Activated naive CD8-positive, alpha-beta T cell treated with anti-CD3 and anti-CD28 coated beads for 36 hours (primary cell): ENCODE results near the gene PATL2. TPM values are rescaled to one million over a fixed set of nuclear protein-coding genes. Genes with fewer than 3 reads are reported as not detected.
"Not testable (repeated sequence)": the region's sequence is repeated elsewhere in the genome, so short reads cannot be mapped to it uniquely, and the experiment has no call there.

ENCODE experiments used
- DNase-seq: peaks from one replicate; pipeline ENCODE4 v3.0.0; 2021
- H3K27ac Mint-ChIP-seq: one replicate; pipeline ENCODE4 v1.8.0; 2022; ENCODE audit warnings: mild to moderate bottlenecking, moderate library complexity, mixed read lengths
- H3K27me3 Mint-ChIP-seq: one replicate; pipeline ENCODE4 v1.8.0; 2022; ENCODE audit warnings: mild to moderate bottlenecking, mixed read lengths
- H3K36me3 Mint-ChIP-seq: one replicate; pipeline ENCODE4 v1.8.0; 2021; ENCODE audit warnings: mild to moderate bottlenecking, mixed read lengths
- H3K4me1 Mint-ChIP-seq: one replicate; pipeline ENCODE4 v1.8.0; 2021; ENCODE audit warnings: mixed read lengths
- H3K4me3 Mint-ChIP-seq: one replicate; pipeline ENCODE4 v1.8.0; 2022; ENCODE audit warnings: mild to moderate bottlenecking, moderate library complexity, mixed read lengths
- H3K9me3 Mint-ChIP-seq: one replicate; pipeline ENCODE4 v1.8.0; 2022; ENCODE audit warnings: mixed read lengths
- total RNA-seq, 2 experiments: library from RNA; stranded (reverse); gene quantifications; one replicate each; pipeline ENCODE4 v1.2.3, GENCODE V29; 2021

The PATL2 gene
- total RNA-seq, 2 experiments from 2014 or later = 7.0 to 8.6 TPM

DNA sequence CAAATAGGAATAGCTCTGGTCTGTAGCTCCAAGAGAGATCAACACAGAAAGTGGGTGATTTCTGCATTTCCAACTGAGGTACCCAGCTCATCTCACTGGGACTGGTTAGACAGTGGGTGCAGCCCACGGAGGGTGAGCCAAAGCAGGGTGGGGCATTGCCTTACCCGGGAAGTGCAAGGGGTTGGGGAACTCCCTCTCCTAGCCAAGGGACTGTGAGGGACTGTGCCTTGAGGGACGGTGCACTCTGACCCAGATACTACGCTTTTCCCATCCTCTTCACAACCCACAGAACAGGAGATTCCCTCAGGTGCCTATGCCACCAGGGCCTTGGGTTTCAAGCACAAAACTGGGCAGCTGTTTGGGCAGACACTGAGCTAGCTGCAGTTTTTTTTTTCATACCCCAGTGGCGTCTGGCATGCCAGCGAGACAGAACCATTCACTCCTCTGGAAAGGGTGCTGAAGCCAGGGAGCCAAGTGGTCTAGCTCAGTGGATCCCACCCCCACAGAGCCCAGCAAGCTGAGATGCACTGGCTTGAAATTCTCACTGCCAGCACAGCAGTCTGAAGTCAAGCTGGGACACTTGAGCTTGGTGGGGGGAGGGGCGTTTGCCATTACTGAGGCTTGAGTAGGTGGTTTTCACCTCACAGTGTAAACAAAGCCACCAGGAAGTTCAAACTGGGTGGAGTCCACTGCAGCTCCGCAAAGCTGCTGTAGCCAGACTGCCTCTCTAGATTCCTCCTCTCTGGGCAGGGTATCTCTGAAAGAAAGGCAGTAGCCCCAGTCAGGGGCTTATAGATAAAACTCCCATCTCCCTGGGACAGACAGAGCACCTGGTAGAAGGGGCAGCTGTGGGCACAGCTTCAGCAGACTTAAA is 28.1 kb downstream of the PATL2 start:
- not testable (repeated sequence) for H3K27me3 Mint-ChIP-seq
- H3K9me3 Mint-ChIP-seq = peaks cover 29% of the 10 kb centered on the region
- peaks cover 74% of the 10 kb centered on the region for H3K4me1 Mint-ChIP-seq
- H3K27ac Mint-ChIP-seq = peak overlapping the region; percentile 84
- peak overlapping the region; percentile 46 for H3K4me3 Mint-ChIP-seq
- H3K36me3 Mint-ChIP-seq = peaks cover 40% of the 10 kb centered on the region
- peak; percentile 71 for DNase-seq

DNA sequence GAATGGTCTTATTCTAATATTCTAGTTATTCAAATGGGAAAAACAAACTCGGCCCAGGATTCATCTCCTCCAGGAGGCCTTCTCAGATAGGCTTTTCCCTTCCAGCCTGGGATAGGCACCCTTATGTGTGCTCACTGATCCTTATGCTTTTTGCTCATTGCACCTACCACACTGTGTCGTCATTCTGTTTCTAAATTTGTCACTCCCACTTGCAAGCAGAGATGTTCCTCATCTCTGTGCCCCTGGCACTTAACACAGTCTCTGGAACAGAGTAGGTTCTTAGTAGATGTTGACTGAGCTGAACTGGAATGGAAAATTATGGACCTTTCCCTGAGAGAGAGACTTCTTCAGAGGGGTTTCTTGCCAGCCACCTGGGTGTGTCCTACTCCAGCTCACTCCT is 28.9 kb downstream of the PATL2 start:
- peak overlapping the region; percentile 84 for H3K27ac Mint-ChIP-seq
- H3K27me3 Mint-ChIP-seq = no peaks in the 10 kb centered on the region
- no peak overlapping the region for H3K4me3 Mint-ChIP-seq
- H3K36me3 Mint-ChIP-seq = peaks cover 33% of the 10 kb centered on the region
- H3K9me3 Mint-ChIP-seq = peaks cover 22% of the 10 kb centered on the region
- no peak for DNase-seq
- H3K4me1 Mint-ChIP-seq = peaks cover 74% of the 10 kb centered on the region

- peaks cover 3% of the 10 kb centered on the region for H3K9me3 Mint-ChIP-seq
- H3K4me1 Mint-ChIP-seq = peaks cover 71% of the 10 kb centered on the region
- peak; percentile 36 for DNase-seq
- peak overlapping the region; percentile 77 for H3K27ac Mint-ChIP-seq
- H3K4me3 Mint-ChIP-seq = peak overlapping the region; percentile 57
- peaks cover 11% of the 10 kb centered on the region for H3K36me3 Mint-ChIP-seq
- no peaks in the 10 kb centered on the region for H3K27me3 Mint-ChIP-seq
These were observed 34.4 kb downstream of the PATL2 start for GRCh38 chr15:44676676-44677075.

GRCh38 chr15:44675911-44676310 is 35.2 kb downstream of the PATL2 start:
- Mint-ChIP-seq H3K4me3 (peak overlapping the region; percentile 57), H3K27ac (peak overlapping the region; percentile 77), H3K27me3 (no peaks in the 10 kb centered on the region), H3K36me3 (peaks cover 11% of the 10 kb centered on the region), H3K9me3 (peaks cover 3% of the 10 kb centered on the region), H3K4me1 (peaks cover 73% of the 10 kb centered on the region)
- DNase-seq = no peak

DNA sequence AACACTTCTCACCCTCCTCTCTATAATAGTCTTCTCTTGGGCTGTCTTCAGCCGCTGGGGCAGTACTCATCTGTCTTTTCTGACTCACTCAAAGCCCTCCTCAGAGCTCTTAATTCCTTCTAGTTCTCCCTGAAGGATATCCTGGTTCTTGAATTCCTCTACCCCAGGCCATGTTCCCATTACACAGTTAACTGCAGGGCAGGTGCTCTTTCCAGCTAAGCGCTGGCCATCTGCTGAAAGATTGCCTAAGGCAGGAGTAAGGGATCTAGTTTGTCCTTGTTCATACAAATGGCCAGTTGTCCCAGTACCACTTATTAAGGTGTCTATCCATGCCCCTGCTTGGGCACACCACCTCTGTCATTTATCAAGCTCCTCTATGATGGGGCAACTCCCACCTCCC is 37.5 kb downstream of the PATL2 start:
- Mint-ChIP-seq H3K36me3 (peaks cover 8% of the 10 kb centered on the region), H3K27me3 (no peaks in the 10 kb centered on the region), H3K9me3 (no peaks in the 10 kb centered on the region), H3K4me3 (no peak overlapping the region), H3K4me1 (peaks cover 77% of the 10 kb centered on the region), H3K27ac (peak overlapping the region; percentile 44)
- DNase-seq = no peak

GRCh38 chr15:44670087-44670950 is 40.8 kb downstream of the PATL2 start:
- no peaks in the 10 kb centered on the region for H3K9me3 Mint-ChIP-seq
- H3K36me3 Mint-ChIP-seq = peaks cover 8% of the 10 kb centered on the region
- H3K4me3 Mint-ChIP-seq = no peak overlapping the region
- peaks cover 76% of the 10 kb centered on the region for H3K4me1 Mint-ChIP-seq
- no peak for DNase-seq
- peak overlapping the region; percentile 39 for H3K27ac Mint-ChIP-seq
- no peaks in the 10 kb centered on the region for H3K27me3 Mint-ChIP-seq

GRCh38 chr15:44668921-44669320 is 42.2 kb downstream of the PATL2 start:
- DNase-seq = no peak
- no peak overlapping the region for H3K4me3 Mint-ChIP-seq
- peak overlapping the region; percentile 66 for H3K27ac Mint-ChIP-seq

GRCh38 chr15:44667039-44667360 is 44.1 kb downstream of the PATL2 start:
- H3K27ac Mint-ChIP-seq = peak overlapping the region; percentile 91
- no peaks in the 10 kb centered on the region for H3K27me3 Mint-ChIP-seq
- H3K4me1 Mint-ChIP-seq = peaks cover 74% of the 10 kb centered on the region
- DNase-seq = no peak
- H3K9me3 Mint-ChIP-seq = no peaks in the 10 kb centered on the region
- H3K4me3 Mint-ChIP-seq = peak overlapping the region; percentile 64
- H3K36me3 Mint-ChIP-seq = peaks cover 2% of the 10 kb centered on the region

More at GRCh38 chr15:44668921-44669320, 42.2 kb downstream of the PATL2 start:
- H3K27me3 Mint-ChIP-seq = no peaks in the 10 kb centered on the region
- H3K4me1 Mint-ChIP-seq = peaks cover 81% of the 10 kb centered on the region
- H3K9me3 Mint-ChIP-seq = no peaks in the 10 kb centered on the region
- peaks cover 5% of the 10 kb centered on the region for H3K36me3 Mint-ChIP-seq

DNA sequence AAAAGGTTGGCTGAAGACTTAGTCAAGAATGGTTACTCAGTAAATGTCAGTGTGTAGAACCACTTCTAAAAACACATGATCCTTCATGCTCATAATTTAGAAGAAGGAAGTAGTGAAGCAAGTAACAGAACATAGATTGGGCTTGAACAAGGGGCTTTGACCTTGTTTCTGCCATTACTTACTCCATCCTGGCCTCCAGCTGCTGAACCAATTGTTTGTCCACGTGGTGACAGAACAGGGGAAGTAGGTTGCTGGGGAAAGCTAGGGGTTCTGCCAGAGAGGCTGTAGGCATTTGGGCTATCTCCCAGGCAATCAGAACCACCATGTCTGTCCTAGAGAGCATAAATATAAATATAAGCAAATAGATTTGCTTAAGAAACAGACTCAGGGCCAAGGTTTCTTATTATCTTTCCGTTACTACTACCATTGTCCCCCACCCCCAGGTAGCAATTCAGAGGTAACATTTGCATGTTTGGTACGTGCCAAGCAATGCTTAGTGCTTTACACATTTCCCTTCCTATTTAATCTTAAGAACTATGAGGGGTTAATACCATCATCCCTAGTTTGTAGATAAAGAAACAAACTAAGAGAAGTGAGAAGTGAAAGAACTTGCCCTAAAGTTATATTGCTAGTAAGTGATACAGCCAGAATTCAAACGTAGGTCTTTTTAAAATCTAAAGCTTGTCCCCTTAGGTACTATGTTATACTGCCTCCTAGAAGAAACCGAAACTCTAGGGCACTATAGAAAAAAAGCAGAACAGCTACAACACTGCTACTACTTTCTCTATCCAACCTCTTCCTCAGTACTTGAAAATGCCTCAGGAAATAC is 44.7 kb downstream of the PATL2 start:
- no peaks in the 10 kb centered on the region for H3K9me3 Mint-ChIP-seq
- peak overlapping the region; percentile 91 for H3K27ac Mint-ChIP-seq
- peaks cover 71% of the 10 kb centered on the region for H3K4me1 Mint-ChIP-seq
- peak overlapping the region; percentile 64 for H3K4me3 Mint-ChIP-seq
- H3K27me3 Mint-ChIP-seq = no peaks in the 10 kb centered on the region
- DNase-seq = no peak
- H3K36me3 Mint-ChIP-seq = peaks cover 4% of the 10 kb centered on the region

- Mint-ChIP-seq H3K4me1 (peaks cover 62% of the 10 kb centered on the region), H3K9me3 (no peaks in the 10 kb centered on the region), H3K27ac (peak within 1 kb of the TSS; percentile 91), H3K27me3 (no peaks in the 10 kb centered on the region), H3K36me3 (peaks cover 13% of the 10 kb centered on the region), H3K4me3 (peak within 1 kb of the TSS; percentile 94)
- peak; percentile 96 for DNase-seq
These were observed 47.5 kb downstream of the PATL2 start, which contains the start of gene SPG11 for GRCh38 chr15:44663410-44664308. SPG11 (minus strand) TSS chr15:44663662; CDS start chr15:44663647, 15 bp downstream.

DNA sequence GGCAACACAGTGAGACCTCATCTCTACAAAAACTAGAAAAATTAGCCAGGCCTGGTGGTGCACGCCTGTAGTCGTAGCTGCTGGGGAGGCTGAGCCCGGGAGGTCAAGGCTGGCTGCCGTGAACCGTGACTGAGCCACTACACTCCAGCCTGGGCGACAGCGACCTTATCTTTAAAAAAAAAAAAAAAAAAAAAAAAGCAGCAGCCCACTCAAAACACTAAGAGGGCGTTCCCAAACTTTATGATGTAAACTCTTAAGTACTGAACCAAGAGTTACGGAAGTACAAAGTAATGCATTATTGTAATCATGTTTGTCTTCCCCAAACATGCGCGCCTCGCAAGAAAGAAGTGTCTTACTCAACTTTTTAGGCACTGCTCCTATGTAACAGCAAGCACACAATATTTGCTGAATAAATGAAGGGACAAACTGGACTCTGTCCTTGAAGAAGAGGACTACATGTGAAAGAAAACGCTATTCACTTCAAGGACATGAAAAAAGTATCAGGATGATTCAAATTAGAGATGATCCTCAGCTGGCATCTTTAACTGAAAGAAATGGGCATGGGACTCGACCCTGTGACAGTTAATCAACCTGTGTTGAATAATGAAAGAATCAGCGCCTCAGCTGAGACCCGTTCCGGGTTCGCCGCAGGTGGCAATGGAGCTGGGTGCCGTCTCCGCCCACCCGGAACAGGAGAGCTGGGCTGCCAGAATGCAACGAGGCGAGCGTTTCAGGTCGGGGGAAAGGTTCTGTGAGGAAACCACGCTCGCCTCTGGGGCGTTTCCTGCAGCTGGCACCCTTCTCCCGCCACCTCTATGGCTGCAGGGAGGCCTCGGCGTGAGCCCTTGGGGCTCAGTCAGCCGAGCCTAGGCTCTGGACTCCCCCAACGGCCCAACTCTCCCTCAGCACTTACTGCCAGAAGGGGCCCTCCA is 48.4 kb downstream of the PATL2 start:
- peaks cover 16% of the 10 kb centered on the region for H3K36me3 Mint-ChIP-seq
- DNase-seq = peak; percentile 90
- peak overlapping the region; percentile 91 for H3K27ac Mint-ChIP-seq
- H3K9me3 Mint-ChIP-seq = no peaks in the 10 kb centered on the region
- no peaks in the 10 kb centered on the region for H3K27me3 Mint-ChIP-seq
- H3K4me3 Mint-ChIP-seq = peak overlapping the region; percentile 94
- H3K4me1 Mint-ChIP-seq = peaks cover 54% of the 10 kb centered on the region

DNA sequence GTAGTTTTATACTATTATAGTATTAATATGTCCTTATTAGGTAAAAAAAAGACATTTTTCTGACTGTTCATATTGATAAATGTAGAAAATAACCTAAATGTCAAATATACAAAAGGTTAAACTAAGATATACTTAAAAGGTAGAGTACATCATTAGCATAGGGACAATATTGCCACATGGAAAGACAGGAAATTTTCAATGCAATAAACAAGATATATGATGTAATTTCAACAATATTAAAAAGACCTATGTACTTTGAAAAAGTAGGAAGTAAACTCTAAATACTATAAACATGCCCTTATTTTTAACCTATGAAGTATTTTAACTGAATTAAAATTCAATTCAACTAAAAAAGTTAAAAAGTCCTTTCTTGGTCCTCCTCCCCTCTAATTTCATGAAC is 49.5 kb downstream of the PATL2 start:
- Mint-ChIP-seq H3K27ac (peak overlapping the region; percentile 74), H3K27me3 (no peaks in the 10 kb centered on the region), H3K4me3 (peak overlapping the region; percentile 73), H3K9me3 (no peaks in the 10 kb centered on the region), H3K4me1 (peaks cover 50% of the 10 kb centered on the region), H3K36me3 (peaks cover 20% of the 10 kb centered on the region)
- no peak for DNase-seq

DNA sequence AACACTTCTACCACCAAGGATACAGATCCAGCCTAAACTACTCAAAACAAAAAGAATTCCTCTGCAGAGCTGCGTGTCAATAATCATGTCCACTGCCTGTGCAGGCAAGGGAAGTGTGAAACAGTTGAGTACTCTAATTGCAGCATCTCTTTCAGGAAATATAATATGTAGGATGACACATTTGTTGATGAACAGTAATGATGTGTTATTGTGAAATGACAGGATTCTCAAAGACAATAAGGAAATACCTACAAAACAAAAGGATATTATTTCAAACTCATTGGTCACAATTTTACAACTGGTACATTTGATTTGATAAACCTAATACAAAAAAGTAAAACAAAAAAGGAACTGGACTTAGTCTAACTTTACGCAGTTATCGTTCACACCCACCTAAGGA is 52.1 kb downstream of the PATL2 start:
- no peak overlapping the region for H3K27ac Mint-ChIP-seq

More for the DNA sequence above, 52.1 kb downstream of the PATL2 start:
- peaks cover 32% of the 10 kb centered on the region for H3K36me3 Mint-ChIP-seq
- no peaks in the 10 kb centered on the region for H3K9me3 Mint-ChIP-seq
- H3K27me3 Mint-ChIP-seq = no peaks in the 10 kb centered on the region
- no peak overlapping the region for H3K4me3 Mint-ChIP-seq
- no peak for DNase-seq
- H3K4me1 Mint-ChIP-seq = peaks cover 36% of the 10 kb centered on the region
